ENCODE measurements around the gene VGLL2. TPM values are rescaled to one million over a fixed set of nuclear protein-coding genes. Genes with fewer than 3 reads are reported as not detected.
A peak's percentile ranks its signal among the peaks of the same experiment; 100 is the strongest.
"Not testable (repeated sequence)": the region's sequence is repeated elsewhere in the genome, so short reads cannot be mapped to it uniquely, and the experiment has no call there.

The VGLL2 gene, protein sequence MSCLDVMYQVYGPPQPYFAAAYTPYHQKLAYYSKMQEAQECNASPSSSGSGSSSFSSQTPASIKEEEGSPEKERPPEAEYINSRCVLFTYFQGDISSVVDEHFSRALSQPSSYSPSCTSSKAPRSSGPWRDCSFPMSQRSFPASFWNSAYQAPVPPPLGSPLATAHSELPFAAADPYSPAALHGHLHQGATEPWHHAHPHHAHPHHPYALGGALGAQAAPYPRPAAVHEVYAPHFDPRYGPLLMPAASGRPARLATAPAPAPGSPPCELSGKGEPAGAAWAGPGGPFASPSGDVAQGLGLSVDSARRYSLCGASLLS
- not detected for total RNA-seq

- H3K27ac Mint-ChIP-seq: no peak within 1 kb of the TSS
- CTCF ChIA-PET: no interaction called here
- H3K9me3 Mint-ChIP-seq: no peaks in the 10 kb centered on the region
- DNase-seq: no peak
- no peaks in the 10 kb centered on the region for H3K36me3 Mint-ChIP-seq (ENCODE audit: low read depth)
- intact Hi-C loops (cut with micrococcal nuclease): loop anchor here (1.0 to 5.0 kb wide), 4 partner anchors 217 to 498 kb away; partner anchors contain the start of genes DCBLD1 and FAM162B
- peak within 1 kb of the TSS; percentile 51 for H3K4me3 Mint-ChIP-seq
- H3K27me3 Mint-ChIP-seq (ENCODE audit: low read depth): peaks cover 85% of the 10 kb centered on the region
- H3K4me1 Mint-ChIP-seq (ENCODE audit: low read depth): peaks cover 8% of the 10 kb centered on the region
Observed at GRCh38 chr6:117265410-117266256, at the start of gene VGLL2. VGLL2 (plus strand) TSS chr6:117265558; CDS start chr6:117265764, 206 bp downstream.

- Mint-ChIP-seq H3K36me3 (ENCODE audit: low read depth) (no peaks in the 10 kb centered on the region), H3K9me3 (no peaks in the 10 kb centered on the region), H3K27me3 (ENCODE audit: low read depth) (no peaks in the 10 kb centered on the region), H3K4me3 (no peak overlapping the region), H3K27ac (no peak overlapping the region), H3K4me1 (ENCODE audit: low read depth) (no peaks in the 10 kb centered on the region)
- intact Hi-C loops (cut with micrococcal nuclease): no loop called here
- no peak for DNase-seq
- CTCF ChIA-PET: interaction anchor here (0.9 kb wide), 1 partner anchor 18 kb away, joined by 3 read pairs; no protein-coding TSS in a partner anchor
Observed at GRCh38 chr6:117222861-117223260, 42.5 kb upstream of the VGLL2 start.

DNA sequence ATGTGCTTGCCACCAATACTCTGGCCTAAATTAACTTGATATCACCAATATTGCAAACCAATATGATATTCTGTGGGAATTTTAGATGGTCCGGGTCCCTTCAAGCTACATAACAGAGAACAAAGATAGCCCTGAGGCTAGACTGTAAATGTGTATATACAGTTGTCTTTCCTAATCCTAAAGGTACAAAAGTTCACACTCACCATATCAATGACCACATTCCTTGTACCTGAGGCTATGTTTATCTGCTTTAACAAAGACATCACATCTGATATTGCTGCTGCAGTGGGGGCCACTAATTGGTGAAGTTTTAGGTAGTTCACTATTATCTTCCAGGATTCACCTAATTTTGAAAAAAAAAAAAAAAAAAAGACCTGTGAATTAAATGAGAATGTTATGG is 38.6 kb upstream of the VGLL2 start:
- no peaks in the 10 kb centered on the region for H3K4me1 Mint-ChIP-seq (ENCODE audit: low read depth)
- peaks cover 6% of the 10 kb centered on the region for H3K9me3 Mint-ChIP-seq
- DNase-seq: no peak
- CTCF ChIA-PET: no interaction called here
- H3K27me3 Mint-ChIP-seq (ENCODE audit: low read depth): peaks cover 5% of the 10 kb centered on the region
- H3K27ac Mint-ChIP-seq: no peak overlapping the region
- H3K36me3 Mint-ChIP-seq (ENCODE audit: low read depth): no peaks in the 10 kb centered on the region
- intact Hi-C loops (cut with micrococcal nuclease): no loop called here
- H3K4me3 Mint-ChIP-seq: no peak overlapping the region

- Mint-ChIP-seq H3K27ac (no peak overlapping the region), H3K27me3 (ENCODE audit: low read depth) (peaks cover 5% of the 10 kb centered on the region), H3K36me3 (ENCODE audit: low read depth) (no peaks in the 10 kb centered on the region), H3K9me3 (peaks cover 6% of the 10 kb centered on the region), H3K4me1 (ENCODE audit: low read depth) (no peaks in the 10 kb centered on the region), H3K4me3 (no peak overlapping the region)
- no peak for DNase-seq
- intact Hi-C loops (cut with micrococcal nuclease): no loop called here
- CTCF ChIA-PET: no interaction called here
Observed at GRCh38 chr6:117227245-117227962, 38.0 kb upstream of the VGLL2 start.

- H3K4me3 Mint-ChIP-seq: no peak overlapping the region
- H3K27me3 Mint-ChIP-seq (ENCODE audit: low read depth): peaks cover 10% of the 10 kb centered on the region
- no peaks in the 10 kb centered on the region for H3K4me1 Mint-ChIP-seq (ENCODE audit: low read depth)
- CTCF ChIA-PET: no interaction called here
- DNase-seq: no peak
- H3K9me3 Mint-ChIP-seq: peaks cover 6% of the 10 kb centered on the region
- no peaks in the 10 kb centered on the region for H3K36me3 Mint-ChIP-seq (ENCODE audit: low read depth)
- no peak overlapping the region for H3K27ac Mint-ChIP-seq
- intact Hi-C loops (cut with micrococcal nuclease): no loop called here
Observed at GRCh38 chr6:117228202-117228601, 37.2 kb upstream of the VGLL2 start.

DNA sequence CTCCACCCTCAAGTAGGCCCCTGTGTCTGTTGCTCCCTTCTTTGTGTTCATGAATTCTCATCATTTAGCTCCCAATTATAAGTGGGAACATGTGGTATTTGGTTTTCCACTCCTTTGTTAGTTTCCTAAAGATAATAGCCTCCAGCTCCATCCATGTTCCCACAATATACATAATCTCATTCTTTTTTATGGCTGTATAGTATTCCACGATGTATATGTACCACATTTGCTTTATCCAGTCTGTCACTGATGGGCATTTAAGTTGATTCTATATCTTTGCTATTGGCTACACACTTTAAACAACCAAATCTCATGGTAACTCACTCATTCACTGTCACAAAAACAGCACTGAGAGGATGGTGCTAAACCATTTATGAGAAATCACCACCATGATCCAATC is 35.5 kb upstream of the VGLL2 start:
- Mint-ChIP-seq H3K9me3 (peaks cover 6% of the 10 kb centered on the region), H3K36me3 (ENCODE audit: low read depth) (no peaks in the 10 kb centered on the region), H3K27ac (no peak overlapping the region), H3K4me1 (ENCODE audit: low read depth) (no peaks in the 10 kb centered on the region), H3K4me3 (no peak overlapping the region), H3K27me3 (ENCODE audit: low read depth) (peaks cover 13% of the 10 kb centered on the region)
- CTCF ChIA-PET: no interaction called here
- no peak for DNase-seq
- intact Hi-C loops (cut with micrococcal nuclease): no loop called here

GRCh38 chr6:117231466-117231865 is 33.9 kb upstream of the VGLL2 start:
- DNase-seq: no peak
- Mint-ChIP-seq H3K27ac (no peak overlapping the region), H3K36me3 (ENCODE audit: low read depth) (no peaks in the 10 kb centered on the region), H3K9me3 (peaks cover 6% of the 10 kb centered on the region), H3K4me3 (no peak overlapping the region), H3K4me1 (ENCODE audit: low read depth) (no peaks in the 10 kb centered on the region), H3K27me3 (ENCODE audit: low read depth) (peaks cover 13% of the 10 kb centered on the region)
- intact Hi-C loops (cut with micrococcal nuclease): no loop called here
- CTCF ChIA-PET: no interaction called here

DNA sequence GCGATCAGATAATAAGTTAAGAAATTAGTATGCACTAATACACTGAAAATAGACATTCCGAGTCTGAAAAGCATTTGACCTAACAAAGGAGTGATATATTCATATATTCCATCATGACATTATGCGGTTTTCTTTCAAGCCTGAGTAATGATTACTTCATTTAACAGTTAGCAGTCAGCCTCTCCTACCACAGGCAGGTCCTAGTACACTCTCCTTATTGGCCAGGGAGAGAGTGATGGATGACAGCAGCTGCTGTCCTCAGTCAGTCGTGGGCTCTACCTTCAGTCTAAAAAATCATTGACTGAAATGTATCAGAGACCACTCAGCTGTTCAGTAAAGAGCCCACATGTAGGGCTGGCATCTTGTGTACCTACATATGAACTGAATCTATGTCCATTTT is 33.2 kb upstream of the VGLL2 start:
- Mint-ChIP-seq H3K27me3 (ENCODE audit: low read depth) (peaks cover 13% of the 10 kb centered on the region), H3K4me1 (ENCODE audit: low read depth) (no peaks in the 10 kb centered on the region), H3K27ac (no peak overlapping the region), H3K4me3 (no peak overlapping the region), H3K9me3 (peaks cover 6% of the 10 kb centered on the region), H3K36me3 (ENCODE audit: low read depth) (no peaks in the 10 kb centered on the region)
- intact Hi-C loops (cut with micrococcal nuclease): no loop called here
- no peak for DNase-seq
- CTCF ChIA-PET: no interaction called here

DNA sequence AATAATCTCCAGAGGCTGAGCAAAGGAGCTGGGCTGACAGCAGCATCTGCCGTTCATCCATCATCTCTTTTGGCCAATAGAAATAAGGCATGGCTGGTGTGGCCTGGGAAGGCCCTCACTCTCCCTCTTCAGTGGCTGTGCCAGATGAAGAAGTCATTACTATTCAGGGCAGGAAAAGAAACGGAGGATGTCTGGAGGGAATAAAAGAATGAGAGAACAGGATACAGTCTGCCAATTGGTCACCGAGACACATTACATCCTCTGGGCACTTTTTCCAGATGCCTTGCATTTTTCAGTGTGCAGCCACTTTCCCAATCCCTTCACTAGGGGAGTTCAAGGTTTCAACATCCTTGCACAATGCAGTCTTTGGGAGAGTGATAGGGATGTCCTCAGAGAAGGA is 32.2 kb upstream of the VGLL2 start:
- intact Hi-C loops (cut with micrococcal nuclease): no loop called here
- H3K36me3 Mint-ChIP-seq (ENCODE audit: low read depth): no peaks in the 10 kb centered on the region
- CTCF ChIA-PET: no interaction called here
- no peak overlapping the region for H3K4me3 Mint-ChIP-seq
- no peaks in the 10 kb centered on the region for H3K4me1 Mint-ChIP-seq (ENCODE audit: low read depth)
- peaks cover 6% of the 10 kb centered on the region for H3K9me3 Mint-ChIP-seq
- H3K27me3 Mint-ChIP-seq (ENCODE audit: low read depth): peaks cover 14% of the 10 kb centered on the region
- no peak overlapping the region for H3K27ac Mint-ChIP-seq
- no peak for DNase-seq

DNA sequence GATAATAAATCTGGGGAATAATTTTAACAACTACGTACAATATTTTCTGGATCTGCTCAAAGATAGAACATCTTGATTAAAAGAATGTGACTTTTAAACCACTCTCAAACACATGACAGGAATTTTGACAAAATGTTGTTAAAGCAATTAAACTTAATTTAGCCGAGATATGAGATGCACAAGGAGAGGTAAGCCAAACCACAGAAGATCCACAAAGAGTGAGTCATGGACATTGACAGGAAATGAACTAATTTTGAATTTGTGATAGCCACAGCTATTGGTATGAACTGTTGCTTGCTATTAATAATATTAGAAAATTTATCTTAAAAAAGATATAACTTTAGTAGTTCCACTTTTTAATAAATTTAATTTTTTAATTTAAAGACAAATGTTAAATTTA is 27.8 kb upstream of the VGLL2 start:
- CTCF ChIA-PET: no interaction called here
- Mint-ChIP-seq H3K9me3 (no peaks in the 10 kb centered on the region), H3K36me3 (ENCODE audit: low read depth) (no peaks in the 10 kb centered on the region), H3K4me1 (ENCODE audit: low read depth) (no peaks in the 10 kb centered on the region), H3K27me3 (ENCODE audit: low read depth) (peaks cover 12% of the 10 kb centered on the region), H3K27ac (no peak overlapping the region), H3K4me3 (no peak overlapping the region)
- intact Hi-C loops (cut with micrococcal nuclease): no loop called here
- no peak for DNase-seq

- DNase-seq; CTCF ChIA-PET; H3K4me3 Mint-ChIP-seq; H3K4me1 Mint-ChIP-seq (ENCODE audit: low read depth); H3K36me3 Mint-ChIP-seq (ENCODE audit: low read depth); H3K27ac Mint-ChIP-seq; H3K27me3 Mint-ChIP-seq (ENCODE audit: low read depth); H3K9me3 Mint-ChIP-seq: not testable (repeated sequence)
- intact Hi-C loops (cut with micrococcal nuclease): loop anchor here (5.0 kb wide), 1 partner anchor 407 kb away; no protein-coding TSS in a partner anchor
Observed at GRCh38 chr6:117244571-117244970, 20.8 kb upstream of the VGLL2 start.

DNA sequence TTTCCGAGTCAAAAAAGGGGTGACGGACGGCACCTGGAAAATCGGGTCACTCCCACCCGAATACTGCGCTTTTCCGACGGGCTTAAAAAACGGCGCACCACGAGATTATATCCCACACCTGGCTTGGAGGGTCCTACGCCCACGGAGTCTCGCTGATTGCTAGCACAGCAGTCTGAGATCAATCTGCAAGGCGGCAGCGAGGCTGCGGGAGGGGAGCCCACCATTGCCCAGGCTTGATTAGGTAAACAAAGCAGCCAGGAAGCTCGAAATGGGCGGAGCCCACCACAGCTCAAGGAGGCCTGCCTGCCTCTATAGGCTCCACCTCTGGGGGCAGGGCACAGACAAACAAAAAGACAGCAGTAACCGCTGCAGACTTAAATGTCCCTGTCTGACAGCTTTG is 20.4 kb upstream of the VGLL2 start:
- H3K4me1 Mint-ChIP-seq (ENCODE audit: low read depth); CTCF ChIA-PET: not testable (repeated sequence)

More for the DNA sequence above, 20.4 kb upstream of the VGLL2 start:
- not testable (repeated sequence) for H3K27me3 Mint-ChIP-seq (ENCODE audit: low read depth); H3K4me3 Mint-ChIP-seq; H3K27ac Mint-ChIP-seq; DNase-seq; H3K36me3 Mint-ChIP-seq (ENCODE audit: low read depth); H3K9me3 Mint-ChIP-seq
- intact Hi-C loops (cut with micrococcal nuclease): loop anchor here (5.0 kb wide), 1 partner anchor 408 kb away; no protein-coding TSS in a partner anchor

All from activated naive CD4-positive, alpha-beta T cell treated with anti-CD3 and anti-CD28 coated beads for 36 hours (primary cell).